Immature natural killer cell (primary cell): ENCODE data around the gene PLSCR5. TPM values are rescaled to one million over a fixed set of nuclear protein-coding genes. Genes with fewer than 3 reads are reported as not detected.

ENCODE experiments used
- polyA plus RNA-seq, 3 donors: library from polyadenylated mRNA; unstranded; fragments of 300-500 nt; fragmentation: Illumina TruSeq; gene quantifications; one replicate each; pipeline ENCODE4 v1.2.3, GENCODE V29; 2021

Gene PLSCR5
- polyA plus RNA-seq, 3 donors from 2014 or later: not detected

Other genes with a start within 250 kb of the PLSCR5 start
- not detected for gene PLSCR2, start 135.8 kb downstream of the PLSCR5 start, polyA plus RNA-seq
- 10 to 100 TPM; 52.8 to 67.8 (median 60.7) TPM for gene PLSCR1, start 60.7 kb downstream of the PLSCR5 start, polyA plus RNA-seq